Head of caudate nucleus (tissue), 42 donors: ENCODE measurements around the gene KRTAP4-5.
"Not testable (repeated sequence)": the region's sequence is repeated elsewhere in the genome, so short reads cannot be mapped to it uniquely, and the experiment has no call there.

Experiments used
- DNase-seq, 42 donors: peaks; one replicate each; pipeline versions ENCODE4 v3.0.0 to v3.0.0-alpha.2; 2020 to 2021; ENCODE audit warnings: mixed read lengths in 7 of 42
- intact Hi-C: fragments of 100-400 bp; cut with DNase I; formaldehyde crosslinking; loops from one replicate; pipeline ENCODE4 v1.15.0; 2022

KRTAP4-5 gene

GRCh38 chr17:41117846-41118386, 31.7 kb downstream of the KRTAP4-5 start, which contains the start of gene KRTAP4-11:
TSS of gene KRTAP4-11 (minus strand) at chr17:41118373. CDS start at chr17:41118315, 58 bp downstream.
- DNase-seq, intact Hi-C loops: not testable (repeated sequence)

- intact Hi-C loops: no loop called here
- no peak for DNase-seq
Measured at GRCh38 chr17:41116297-41116696, 33.3 kb downstream of the KRTAP4-5 start.

- intact Hi-C loops: no loop called here
- no peak for DNase-seq
Measured at GRCh38 chr17:41111151-41111885, 38.3 kb downstream of the KRTAP4-5 start.

- intact Hi-C loops, DNase-seq: not testable (repeated sequence)
Measured at GRCh38 chr17:41108728-41109386, 40.8 kb downstream of the KRTAP4-5 start.

GRCh38 chr17:41107941-41108450, 41.6 kb downstream of the KRTAP4-5 start:
- DNase-seq: no peak
- intact Hi-C loops: no loop called here

- intact Hi-C loops, DNase-seq: not testable (repeated sequence)
Measured at GRCh38 chr17:41105347-41105746, 44.3 kb downstream of the KRTAP4-5 start, which contains the start of gene KRTAP4-9. TSS of gene KRTAP4-9 (plus strand) at chr17:41105389. CDS start at chr17:41105389, 0 bp downstream.

GRCh38 chr17:41104386-41105038, 45.1 kb downstream of the KRTAP4-5 start:
- DNase-seq, intact Hi-C loops: not testable (repeated sequence)

- intact Hi-C loops: no loop called here
- DNase-seq: no peak
Measured at GRCh38 chr17:41103896-41104295, 45.7 kb downstream of the KRTAP4-5 start.

GRCh38 chr17:41101586-41102259, 47.9 kb downstream of the KRTAP4-5 start, which contains the start of gene KRTAP4-16:
TSS of gene KRTAP4-16 (minus strand) at chr17:41102209. CDS start at chr17:41102209, 0 bp downstream.
- no peak for DNase-seq
- intact Hi-C loops: no loop called here

- DNase-seq, intact Hi-C loops: not testable (repeated sequence)
Measured at GRCh38 chr17:41099682-41100480, 49.7 kb downstream of the KRTAP4-5 start.
